ENCODE results near the gene MAVS. TPM values are rescaled to one million over a fixed set of nuclear protein-coding genes. Genes with fewer than 3 reads are reported as not detected.
A peak's percentile ranks its signal among the peaks of the same experiment; 100 is the strongest.

MAVS gene
- total and polyA plus RNA-seq, 11 donors: 32.5 to 74.0 (median 43.3) TPM

DNA sequence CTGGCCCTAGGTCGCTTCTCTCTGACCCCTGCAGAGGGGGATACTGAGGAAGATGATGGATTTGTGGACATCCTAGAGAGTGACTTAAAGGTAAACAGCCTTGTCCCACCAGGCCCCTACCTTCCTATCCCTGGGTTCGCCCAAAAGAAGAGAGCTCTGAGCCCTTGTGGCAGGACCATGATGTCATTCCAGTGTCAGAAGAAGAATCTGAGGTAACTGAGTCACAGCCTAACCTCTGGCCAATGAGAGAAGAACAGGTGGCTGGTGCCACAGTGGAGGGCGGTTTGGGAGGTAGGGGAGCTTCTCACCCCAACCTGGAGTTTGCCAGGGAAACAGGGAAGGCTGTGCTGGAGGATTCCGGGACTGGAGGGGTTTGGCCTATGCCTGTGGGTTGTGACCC, 45.3 kb upstream of the MAVS start:
- no peak overlapping the region for H3K4me3 ChIP-seq
- WGBS, 4 donors: 85 to 97% (median 95%) methylated on average over 3 to 4 of the region's 4 CpGs
- peaks cover 0 to 63% (median 16%) of the 10 kb centered on the region in 12 donors for H3K4me1 ChIP-seq
- no peak for ATAC-seq
- intact Hi-C loops (cut with DNase I): no loop called here
- H3K27ac ChIP-seq: peak overlapping the region in 1 of 12 donors; percentile 20
- H3K36me3 ChIP-seq: peaks cover 0 to 76% (median 27%) of the 10 kb centered on the region in 9 donors
- no peaks in the 10 kb centered on the region for H3K27me3 ChIP-seq
- DNase-seq: peak in 1 of 5 donors; percentile 9
- no peaks in the 10 kb centered on the region for H3K9me3 ChIP-seq
- TF ChIP-seq POLR2A (IDR thresholded peaks at IDR 0.05) (no peak), CTCF (IDR thresholded peaks at IDR 0.05) (no peak)

- peak in 2 of 5 donors; percentile 16 to 21 for DNase-seq
- H3K36me3 ChIP-seq: peaks cover 0 to 76% (median 27%) of the 10 kb centered on the region in 9 donors
- peak overlapping the region in 1 of 12 donors; percentile 20 for H3K27ac ChIP-seq
- H3K4me1 ChIP-seq: peaks cover 0 to 64% (median 16%) of the 10 kb centered on the region in 12 donors
- H3K27me3 ChIP-seq: no peaks in the 10 kb centered on the region
- H3K4me3 ChIP-seq: no peak overlapping the region
- intact Hi-C loops (cut with DNase I): no loop called here
- no peak for TF ChIP-seq POLR2A (IDR thresholded peaks at IDR 0.05)
- no peak for TF ChIP-seq CTCF (IDR thresholded peaks at IDR 0.05)
- WGBS, 4 donors: 91 to 97% (median 95%) methylated on average over 7 to 13 of the region's 13 CpGs
- H3K9me3 ChIP-seq: no peaks in the 10 kb centered on the region
- no peak for ATAC-seq
Observed at GRCh38 chr20:3801846-3802245, 44.8 kb upstream of the MAVS start.

DNA sequence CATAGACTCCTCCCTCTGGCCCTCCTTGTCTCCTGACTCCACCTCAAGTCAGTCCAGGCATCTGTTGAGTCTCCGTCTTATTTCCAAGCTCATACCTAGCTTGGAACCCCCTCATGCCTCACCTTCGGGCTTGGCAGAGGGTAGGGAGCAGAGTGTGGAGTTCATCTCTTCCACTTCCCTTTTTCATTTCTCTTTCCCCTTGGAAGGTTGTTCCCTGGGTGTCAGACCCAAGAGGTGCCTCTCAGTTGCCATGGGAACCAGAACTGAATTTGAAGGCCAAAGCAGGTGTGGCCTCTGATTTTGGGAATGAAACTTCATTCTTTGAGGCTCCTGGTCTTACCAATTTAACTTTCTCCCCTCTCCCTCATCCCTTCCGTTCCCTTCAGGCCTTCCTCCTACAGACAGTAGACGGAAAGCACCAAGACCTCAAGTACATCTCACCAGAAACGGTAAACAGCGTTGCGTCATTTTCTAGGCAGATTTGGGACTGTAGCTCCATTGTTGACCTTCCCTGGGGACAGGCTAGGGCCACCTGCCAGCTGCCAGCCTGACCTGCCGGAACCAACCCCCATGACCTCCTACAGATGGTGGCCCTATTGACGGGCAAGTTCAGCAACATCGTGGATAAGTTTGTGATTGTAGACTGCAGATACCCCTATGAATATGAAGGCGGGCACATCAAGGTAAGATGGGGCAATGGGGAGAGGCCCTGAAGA, 44.0 kb upstream of the MAVS start:
- intact Hi-C loops (cut with DNase I): no loop called here
- Histone ChIP-seq H3K27me3 (no peaks in the 10 kb centered on the region), H3K4me3 (no peak overlapping the region), H3K4me1 (peaks cover 6 to 64% (median 21%) of the 10 kb centered on the region in 12 donors), H3K27ac (no peak overlapping the region), H3K36me3 (peaks cover 0 to 76% (median 27%) of the 10 kb centered on the region in 9 donors), H3K9me3 (no peaks in the 10 kb centered on the region)
- WGBS, 4 donors: 92 to 95% (median 93%) methylated on average over 11 of the region's 11 CpGs
- TF ChIP-seq POLR2A (IDR thresholded peaks at IDR 0.05) (no peak), CTCF (IDR thresholded peaks at IDR 0.05) (no peak)
- DNase-seq (peak in 1 of 5 donors; percentile 11), ATAC-seq (no peak)

- Histone ChIP-seq H3K4me1 (peaks cover 8 to 64% (median 27%) of the 10 kb centered on the region in 12 donors), H3K27me3 (no peaks in the 10 kb centered on the region), H3K4me3 (no peak overlapping the region), H3K27ac (no peak overlapping the region), H3K9me3 (no peaks in the 10 kb centered on the region), H3K36me3 (peaks cover 0 to 75% (median 27%) of the 10 kb centered on the region in 9 donors)
- WGBS, 4 donors: 93 to 97% (median 95%) methylated on average over 14 of the region's 14 CpGs
- TF ChIP-seq CTCF (IDR thresholded peaks at IDR 0.05) (no peak), POLR2A (IDR thresholded peaks at IDR 0.05) (no peak)
- peak in 2 of 5 donors; percentile 18 to 20 for DNase-seq
- intact Hi-C loops (cut with DNase I): no loop called here
- no peak for ATAC-seq
Observed at GRCh38 chr20:3803289-3803688, 43.3 kb upstream of the MAVS start.

Data from heart left ventricle (tissue), 16 donors.